Endothelial cell of hepatic sinusoid (primary cell): ENCODE results near the gene RNH1.

Source experiments
- in situ Hi-C: cut with HindIII; loops from 2 replicates; pipeline ENCODE4 v1.10.0; 2017; ENCODE audit warnings: low sequenced_read_pairs

Gene RNH1

GRCh38 chr11:537622-538430 is 30.8 kb upstream of the RNH1 start:
- in situ Hi-C loops: no loop called here

GRCh38 chr11:536841-537621 is 30.0 kb upstream of the RNH1 start, which contains the start of gene LRRC56:
Gene LRRC56 (plus strand): TSS chr11:537527. CDS start chr11:540685, 3,158 bp downstream.
- in situ Hi-C loops: no loop called here

GRCh38 chr11:535519-536454 is 28.7 kb upstream of the RNH1 start, which contains the start of gene HRAS:
Gene HRAS (minus strand): TSS chr11:535576.
- in situ Hi-C loops: no loop called here

GRCh38 chr11:535210-535518 is 28.1 kb upstream of the RNH1 start:
- in situ Hi-C loops: no loop called here

GRCh38 chr11:534396-535209 is 27.6 kb upstream of the RNH1 start:
- in situ Hi-C loops: no loop called here

- in situ Hi-C loops: no loop called here
Measured at GRCh38 chr11:533586-534395, 26.7 kb upstream of the RNH1 start.

GRCh38 chr11:532986-533585 is 26.0 kb upstream of the RNH1 start:
- in situ Hi-C loops: no loop called here

- in situ Hi-C loops: no loop called here
Measured at GRCh38 chr11:532527-532985, 25.5 kb upstream of the RNH1 start.

- in situ Hi-C loops: no loop called here
Measured at GRCh38 chr11:531919-532526, 25.0 kb upstream of the RNH1 start.

GRCh38 chr11:530960-531831 is 24.2 kb upstream of the RNH1 start:
- in situ Hi-C loops: no loop called here

GRCh38 chr11:529728-530411 is 22.8 kb upstream of the RNH1 start:
- in situ Hi-C loops: no loop called here

GRCh38 chr11:528815-529727 is 22.0 kb upstream of the RNH1 start:
- in situ Hi-C loops: no loop called here

GRCh38 chr11:528166-528814 is 21.2 kb upstream of the RNH1 start:
- in situ Hi-C loops: no loop called here

GRCh38 chr11:526192-526591 is 19.1 kb upstream of the RNH1 start:
- in situ Hi-C loops: no loop called here

GRCh38 chr11:521177-521688 is 14.2 kb upstream of the RNH1 start:
- in situ Hi-C loops: no loop called here
